ENCODE data around the gene C6orf136. TPM values are rescaled to one million over a fixed set of nuclear protein-coding genes. Genes with fewer than 3 reads are reported as not detected.
"Not testable (repeated sequence)": the region's sequence is repeated elsewhere in the genome, so short reads cannot be mapped to it uniquely, and the experiment has no call there.

C6orf136 gene, protein sequence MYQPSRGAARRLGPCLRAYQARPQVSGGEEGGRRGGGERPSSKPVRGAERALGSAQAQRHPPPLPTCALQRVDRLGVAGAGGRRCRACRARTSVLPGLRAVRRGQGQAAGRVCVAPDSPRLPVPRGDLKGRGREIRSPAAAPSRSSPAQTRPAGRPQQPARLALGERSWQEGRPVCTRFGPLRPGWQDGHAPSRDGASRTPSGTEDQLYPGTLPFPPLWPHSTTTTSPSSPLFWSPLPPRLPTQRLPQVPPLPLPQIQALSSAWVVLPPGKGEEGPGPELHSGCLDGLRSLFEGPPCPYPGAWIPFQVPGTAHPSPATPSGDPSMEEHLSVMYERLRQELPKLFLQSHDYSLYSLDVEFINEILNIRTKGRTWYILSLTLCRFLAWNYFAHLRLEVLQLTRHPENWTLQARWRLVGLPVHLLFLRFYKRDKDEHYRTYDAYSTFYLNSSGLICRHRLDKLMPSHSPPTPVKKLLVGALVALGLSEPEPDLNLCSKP
- total RNA-seq: 10 to 100 TPM in 2 of 4 donors, 1 to 10 TPM in 2; 7.8 to 36.7 (median 20.7) TPM
- polyA plus RNA-seq: 10 to 100 TPM; 51.1 to 60.8 (median 52.3) TPM

- no peak for TF ChIP-seq CTCF (IDR thresholded peaks at IDR 0.05)
- no peak for TF ChIP-seq POLR2A (IDR thresholded peaks at IDR 0.05)
- no peak for TF ChIP-seq EP300 (IDR thresholded peaks at IDR 0.05)
- peak in 2 of 4 donors; percentile 38 to 42 for TF ChIP-seq POLR2AphosphoS5 (IDR thresholded peaks at IDR 0.05)
- WGBS, 2 donors: 8 to 13% methylated on average over 37 of the region's 37 CpGs
- no peaks in the 10 kb centered on the region for H3K27me3 ChIP-seq
- intact Hi-C loops (cut with DNase I): no loop called here
- H3K9me3 ChIP-seq: no peaks in the 10 kb centered on the region
- DNase-seq: peak; percentile 97
- peaks cover 0 to 26% (median 15%) of the 10 kb centered on the region in 4 donors for H3K4me1 ChIP-seq
- H3K4me3 ChIP-seq: peak within 1 kb of the TSS; percentile 72 to 94 (median 84)
- peaks cover 0 to 51% (median 9%) of the 10 kb centered on the region in 4 donors for H3K36me3 ChIP-seq
- peak within 1 kb of the TSS; percentile 92 to 99 (median 95) for H3K27ac ChIP-seq
Observed at GRCh38 chr6:30646450-30647241, at the start of gene C6orf136. Gene C6orf136 (plus strand): TSS chr6:30647133. CDS start chr6:30647232, 99 bp downstream.

DNA sequence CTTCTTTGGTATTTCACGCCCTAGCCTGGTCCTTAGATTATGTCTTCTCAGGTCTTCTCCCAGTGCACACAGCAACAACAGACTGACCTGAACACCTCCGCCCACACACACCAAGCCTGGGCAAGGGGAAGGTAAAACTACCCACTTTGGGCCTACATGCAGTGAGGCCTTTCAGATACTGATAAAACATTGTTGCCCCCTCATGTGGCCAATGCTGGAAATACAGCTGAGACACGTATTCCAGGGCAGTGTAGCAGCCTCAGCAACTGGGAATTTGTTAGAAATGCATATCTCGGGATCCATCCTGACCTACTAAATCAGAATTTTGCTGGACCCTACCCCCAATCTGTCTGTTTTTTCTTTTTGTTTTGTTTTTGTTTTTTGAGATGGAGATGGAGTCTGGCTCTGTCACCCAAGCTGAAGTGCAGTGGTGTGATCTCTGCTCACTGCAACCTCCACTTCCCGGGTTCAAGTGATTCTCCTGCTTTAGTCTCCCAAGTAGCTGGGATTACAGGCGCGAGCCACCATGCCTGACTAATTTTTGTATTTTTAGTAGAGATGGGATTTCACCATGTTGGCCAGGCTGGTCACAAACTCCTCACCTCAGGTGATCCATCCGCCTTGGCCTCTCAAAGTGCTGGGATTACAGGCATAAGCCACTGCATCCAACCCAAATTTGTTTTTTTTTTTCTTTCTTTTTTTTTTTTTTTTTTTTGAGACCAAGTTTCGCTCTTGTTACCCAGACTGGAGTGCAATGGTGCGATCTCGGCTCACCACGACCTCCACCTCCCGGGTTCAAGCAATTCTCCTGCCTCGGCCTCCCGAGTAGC lies 49.4 kb upstream of the C6orf136 start:
- H3K4me3 ChIP-seq, H3K9me3 ChIP-seq, H3K4me1 ChIP-seq, H3K27me3 ChIP-seq: not testable (repeated sequence)
- peak overlapping the region in 1 of 4 donors; percentile 35 for H3K27ac ChIP-seq
- peaks cover 26 to 37% (median 28%) of the 10 kb centered on the region in 4 donors for H3K36me3 ChIP-seq
- DNase-seq: peak; percentile 81
- WGBS, 2 donors: 76 to 77% methylated on average over 15 of the region's 15 CpGs
- intact Hi-C loops (cut with DNase I): loop anchor here (5.0 kb wide), 1 partner anchor 55 kb away; no protein-coding TSS in a partner anchor
- TF ChIP-seq POLR2AphosphoS5 (IDR thresholded peaks at IDR 0.05) (peak in 2 of 4 donors; percentile 44 to 65), CTCF (IDR thresholded peaks at IDR 0.05) (peak; percentile 70 to 87 (median 74))

- no peak overlapping the region for H3K27ac ChIP-seq
- WGBS, 2 donors: 80 to 81% methylated on average over 12 of the region's 12 CpGs
- H3K27me3 ChIP-seq: no peaks in the 10 kb centered on the region
- no peak for TF ChIP-seq CTCF (IDR thresholded peaks at IDR 0.05)
- peak in 1 of 4 donors; percentile 3 for TF ChIP-seq POLR2AphosphoS5 (IDR thresholded peaks at IDR 0.05)
- no peak for DNase-seq
- intact Hi-C loops (cut with DNase I): loop anchor here (5.0 kb wide), 1 partner anchor 57 kb away; no protein-coding TSS in a partner anchor
- peaks cover 34 to 45% (median 42%) of the 10 kb centered on the region in 4 donors for H3K36me3 ChIP-seq
- H3K4me3 ChIP-seq: no peak overlapping the region
- H3K9me3 ChIP-seq: no peaks in the 10 kb centered on the region
- H3K4me1 ChIP-seq: no peaks in the 10 kb centered on the region
Observed at GRCh38 chr6:30598912-30599624, 47.9 kb upstream of the C6orf136 start.

All from sigmoid colon (tissue), 7 donors.